ENCODE data around the gene MYO9A.
A peak's percentile ranks its signal among the peaks of the same experiment; 100 is the strongest.

The MYO9A gene, protein sequence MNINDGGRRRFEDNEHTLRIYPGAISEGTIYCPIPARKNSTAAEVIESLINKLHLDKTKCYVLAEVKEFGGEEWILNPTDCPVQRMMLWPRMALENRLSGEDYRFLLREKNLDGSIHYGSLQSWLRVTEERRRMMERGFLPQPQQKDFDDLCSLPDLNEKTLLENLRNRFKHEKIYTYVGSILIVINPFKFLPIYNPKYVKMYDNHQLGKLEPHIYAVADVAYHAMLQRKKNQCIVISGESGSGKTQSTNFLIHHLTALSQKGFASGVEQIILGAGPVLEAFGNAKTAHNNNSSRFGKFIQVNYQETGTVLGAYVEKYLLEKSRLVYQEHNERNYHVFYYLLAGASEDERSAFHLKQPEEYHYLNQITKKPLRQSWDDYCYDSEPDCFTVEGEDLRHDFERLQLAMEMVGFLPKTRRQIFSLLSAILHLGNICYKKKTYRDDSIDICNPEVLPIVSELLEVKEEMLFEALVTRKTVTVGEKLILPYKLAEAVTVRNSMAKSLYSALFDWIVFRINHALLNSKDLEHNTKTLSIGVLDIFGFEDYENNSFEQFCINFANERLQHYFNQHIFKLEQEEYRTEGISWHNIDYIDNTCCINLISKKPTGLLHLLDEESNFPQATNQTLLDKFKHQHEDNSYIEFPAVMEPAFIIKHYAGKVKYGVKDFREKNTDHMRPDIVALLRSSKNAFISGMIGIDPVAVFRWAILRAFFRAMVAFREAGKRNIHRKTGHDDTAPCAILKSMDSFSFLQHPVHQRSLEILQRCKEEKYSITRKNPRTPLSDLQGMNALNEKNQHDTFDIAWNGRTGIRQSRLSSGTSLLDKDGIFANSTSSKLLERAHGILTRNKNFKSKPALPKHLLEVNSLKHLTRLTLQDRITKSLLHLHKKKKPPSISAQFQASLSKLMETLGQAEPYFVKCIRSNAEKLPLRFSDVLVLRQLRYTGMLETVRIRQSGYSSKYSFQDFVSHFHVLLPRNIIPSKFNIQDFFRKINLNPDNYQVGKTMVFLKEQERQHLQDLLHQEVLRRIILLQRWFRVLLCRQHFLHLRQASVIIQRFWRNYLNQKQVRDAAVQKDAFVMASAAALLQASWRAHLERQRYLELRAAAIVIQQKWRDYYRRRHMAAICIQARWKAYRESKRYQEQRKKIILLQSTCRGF (N-terminal part only)

DNA sequence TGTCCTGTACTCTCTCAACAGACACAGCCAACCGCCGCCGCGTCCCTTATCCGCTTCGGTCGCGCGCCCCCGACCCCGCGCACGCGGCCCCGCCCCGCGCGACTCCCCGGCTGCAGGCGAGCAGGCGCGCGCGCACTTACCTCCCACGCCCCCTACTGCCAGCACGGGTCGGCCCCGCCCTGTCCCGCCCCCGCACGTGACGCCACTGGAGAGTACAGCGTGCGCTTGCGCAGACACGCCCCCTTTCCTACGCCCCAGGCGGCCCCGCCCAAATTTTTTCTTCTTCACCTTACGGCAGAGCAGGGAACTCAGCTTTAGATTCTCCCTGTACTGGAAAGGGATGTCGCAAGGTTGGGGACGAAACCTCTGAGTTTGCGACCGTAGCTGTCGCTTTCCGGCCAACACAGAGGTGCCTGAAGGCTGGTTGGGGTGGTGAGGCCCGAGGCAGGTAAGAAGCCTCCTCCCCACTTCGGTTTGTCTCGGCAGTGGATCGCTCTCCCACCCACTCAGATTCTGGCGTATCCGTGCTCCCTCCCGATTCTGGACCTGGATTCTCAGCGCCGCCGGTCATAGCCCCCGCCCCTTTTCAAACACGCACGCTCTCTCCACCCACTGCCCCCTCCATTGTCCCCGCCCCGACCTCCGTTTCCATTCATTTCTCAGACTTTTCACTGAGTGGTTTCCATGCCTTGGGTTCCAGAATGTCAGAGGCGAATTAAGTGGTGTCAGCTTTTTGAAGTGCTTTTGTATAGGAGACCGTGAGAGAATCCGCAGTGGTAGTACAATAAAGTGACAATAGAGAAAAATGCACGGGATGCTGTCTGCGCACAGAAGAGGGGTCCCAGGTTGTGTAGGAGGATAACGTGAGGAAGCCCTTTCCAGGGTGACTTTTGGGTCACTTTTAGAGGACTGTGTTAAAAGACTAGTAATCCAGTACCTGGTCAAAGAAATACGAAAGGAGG, at the start of gene MYO9A, which contains the start of gene SENP8:
Gene MYO9A (minus strand): TSS at position 134 of the 962 bp plus-strand sequence. CDS start 71,587 bp downstream, outside the sequence.
Gene SENP8 (plus strand): TSS at position 387 of the 962 bp plus-strand sequence. CDS start 21,221 bp downstream, outside the sequence.
- peak; percentile 99 for DNase-seq

DNA sequence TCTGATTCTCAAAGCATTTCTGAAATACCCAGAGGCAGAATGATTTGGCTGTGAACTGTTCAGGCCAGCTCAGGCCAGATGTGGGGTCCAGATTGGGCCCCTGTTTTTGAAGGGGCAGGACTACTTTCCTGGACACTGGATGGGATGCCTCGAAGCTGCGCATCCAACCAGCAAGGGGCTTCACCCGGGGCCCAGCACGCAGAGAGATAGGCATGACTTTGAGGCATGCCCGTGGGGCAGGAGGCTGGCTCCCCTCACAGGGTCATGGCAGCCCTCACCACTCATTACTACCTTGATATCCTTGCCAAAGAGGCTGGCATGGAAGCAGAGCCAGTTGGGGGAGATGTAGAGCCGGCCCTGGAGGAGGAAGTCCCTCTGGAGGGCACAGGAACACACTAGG, 49.5 kb upstream of the MYO9A start:
- DNase-seq = no peak

DNA sequence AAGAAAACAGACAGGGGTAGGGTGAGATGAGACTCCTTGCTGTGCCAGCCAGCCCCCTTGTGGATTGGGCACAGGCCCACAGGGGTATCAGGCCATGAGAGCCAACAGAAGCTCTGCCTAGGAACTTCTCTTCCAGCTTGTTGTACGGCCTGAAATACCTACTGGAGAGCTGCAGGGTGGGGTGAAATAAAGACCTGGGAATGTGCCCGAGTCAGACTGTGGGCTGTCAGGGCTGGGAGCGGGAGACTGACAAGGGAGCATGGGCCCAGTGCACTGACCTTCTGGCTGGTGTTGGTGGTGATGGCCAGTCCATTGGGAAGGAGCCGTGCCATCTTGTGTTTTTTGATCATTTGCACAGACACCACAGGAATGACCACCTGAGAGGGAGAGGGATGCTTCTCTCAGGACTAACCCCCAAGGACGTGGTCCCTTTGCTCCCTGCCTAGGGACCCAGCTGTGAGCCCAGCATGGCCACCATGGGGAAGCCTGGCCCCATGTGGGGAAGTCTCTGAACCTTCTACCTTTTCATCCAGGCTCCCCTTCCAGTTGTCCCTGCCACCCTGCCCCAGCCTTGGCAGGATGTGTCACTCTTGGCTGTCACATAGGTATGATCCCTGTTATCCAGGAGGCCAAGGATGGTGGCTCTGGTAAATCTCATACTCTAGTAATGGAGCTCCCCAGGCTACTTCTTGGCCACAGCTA, 48.9 kb upstream of the MYO9A start:
- DNase-seq = no peak

DNA sequence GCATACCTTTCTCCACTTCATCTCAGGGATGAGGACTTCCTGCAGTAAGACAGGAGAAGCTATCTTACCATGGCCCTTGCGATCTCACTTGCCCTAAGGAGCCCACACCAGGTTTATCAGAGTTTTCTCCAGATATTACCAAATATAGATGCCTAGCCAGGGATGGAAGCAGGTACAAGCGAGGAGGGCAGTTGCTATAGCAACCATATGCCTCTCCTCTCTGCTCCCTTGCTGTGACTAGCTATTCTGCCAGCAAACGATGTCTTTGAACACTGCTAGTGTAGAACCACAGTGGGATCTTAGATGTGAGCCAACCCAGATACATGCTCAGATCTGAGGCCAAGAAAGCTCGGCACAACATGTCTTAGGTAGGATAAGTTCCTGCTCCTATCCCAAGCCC, 45.8 kb upstream of the MYO9A start:
- DNase-seq = no peak

DNA sequence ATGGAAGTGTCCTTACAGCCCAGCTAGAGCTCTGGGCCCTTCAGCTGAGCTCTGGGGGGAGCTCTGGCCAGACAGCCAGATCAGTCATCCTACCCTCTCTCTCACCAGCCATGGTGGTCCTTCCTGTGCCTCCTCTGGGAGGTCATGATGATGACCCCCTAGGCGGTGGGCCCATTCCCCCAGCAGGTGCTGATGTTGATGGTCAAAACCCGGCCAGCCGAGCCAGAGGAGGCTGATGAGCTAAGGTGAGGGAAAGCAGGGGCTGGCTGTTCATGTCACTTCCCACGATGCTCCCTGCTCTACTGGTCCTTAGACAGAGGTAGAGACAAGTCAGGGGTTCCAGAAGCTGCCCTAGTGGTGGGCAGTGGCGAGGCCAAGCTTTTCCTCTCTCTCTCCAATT, 44.6 kb upstream of the MYO9A start:
- DNase-seq = no peak

DNA sequence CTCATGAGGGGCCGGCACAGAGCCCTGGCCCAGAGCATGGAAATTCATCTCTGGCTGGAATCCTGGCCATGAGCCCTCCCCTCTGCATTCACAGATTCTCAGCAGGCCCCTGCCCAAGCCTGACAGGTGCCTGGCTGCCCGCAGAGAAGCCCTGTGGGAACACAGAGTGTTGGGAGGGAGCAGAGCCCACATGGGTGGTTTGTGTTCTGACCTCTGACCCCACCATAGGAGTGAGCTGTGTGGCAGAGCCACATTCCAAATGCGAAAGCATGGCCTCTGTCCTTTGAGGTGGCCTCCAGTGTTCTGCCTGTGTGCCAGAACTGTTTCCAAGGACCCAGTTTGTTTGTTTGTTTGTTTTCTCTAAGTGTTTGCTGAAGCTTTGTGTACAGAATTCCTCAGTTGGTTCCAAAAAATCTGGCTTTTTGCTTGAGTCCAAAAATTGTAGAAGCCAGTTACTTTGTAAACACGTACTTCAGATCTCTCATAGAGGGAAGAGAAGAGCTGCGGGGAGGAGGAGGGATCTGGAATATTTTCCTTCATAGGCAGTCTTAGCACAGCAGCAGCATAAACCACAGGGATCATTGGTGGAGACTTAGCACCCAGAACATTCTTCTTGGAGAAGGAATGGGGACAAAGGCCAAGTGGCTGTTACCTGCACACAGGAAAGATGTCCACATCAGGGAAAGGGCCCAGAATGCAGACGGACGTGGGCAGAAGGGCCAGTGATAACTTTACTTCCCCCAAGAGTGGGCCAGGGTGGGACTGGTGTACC, 43.6 kb upstream of the MYO9A start:
- no peak for DNase-seq

DNA sequence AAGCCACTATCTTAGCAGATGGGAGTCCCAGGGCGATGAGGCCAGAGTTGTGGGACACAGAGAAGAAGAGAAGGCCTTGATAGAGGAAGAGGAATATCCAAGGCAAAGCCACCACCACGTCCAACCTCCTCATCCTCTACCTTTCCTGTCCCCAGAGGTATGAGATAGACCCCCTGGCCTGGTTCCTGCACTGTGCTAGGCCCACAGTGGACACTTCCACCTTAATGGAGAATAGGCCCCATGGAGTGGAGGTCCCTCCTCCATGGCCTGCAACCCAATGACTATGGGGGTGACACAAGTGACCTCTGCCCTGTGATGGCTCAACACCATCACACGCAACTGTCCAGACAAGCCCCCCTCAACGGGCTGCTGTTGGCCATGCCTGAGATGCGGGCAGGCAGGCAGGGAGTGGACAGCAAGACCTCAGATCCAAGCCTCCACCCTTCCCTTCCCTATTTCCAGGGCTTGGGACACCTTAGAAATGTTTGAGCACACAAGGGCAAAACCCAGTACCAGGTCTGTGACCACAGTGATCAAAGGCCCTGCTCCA, 42.8 kb upstream of the MYO9A start:
- DNase-seq = no peak

DNA sequence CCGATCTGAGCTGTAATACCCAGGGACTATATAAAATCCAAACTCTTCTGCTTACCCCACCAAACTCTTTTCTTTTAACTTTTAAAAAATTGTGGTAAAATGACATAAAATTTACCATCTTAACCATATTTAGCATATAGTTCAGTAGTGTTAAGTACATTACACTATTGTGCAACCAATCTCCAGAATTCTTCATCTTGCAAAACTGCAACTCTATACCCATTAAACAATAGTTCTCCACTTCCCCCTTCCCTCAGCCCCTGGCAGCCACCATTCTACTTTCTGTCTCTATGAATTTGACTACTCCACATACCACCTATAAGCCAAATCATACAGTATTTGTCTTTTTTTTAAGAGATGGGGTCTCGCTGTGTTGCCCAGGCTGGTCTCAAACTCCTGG, 39.0 kb upstream of the MYO9A start:
- DNase-seq = no peak

DNA sequence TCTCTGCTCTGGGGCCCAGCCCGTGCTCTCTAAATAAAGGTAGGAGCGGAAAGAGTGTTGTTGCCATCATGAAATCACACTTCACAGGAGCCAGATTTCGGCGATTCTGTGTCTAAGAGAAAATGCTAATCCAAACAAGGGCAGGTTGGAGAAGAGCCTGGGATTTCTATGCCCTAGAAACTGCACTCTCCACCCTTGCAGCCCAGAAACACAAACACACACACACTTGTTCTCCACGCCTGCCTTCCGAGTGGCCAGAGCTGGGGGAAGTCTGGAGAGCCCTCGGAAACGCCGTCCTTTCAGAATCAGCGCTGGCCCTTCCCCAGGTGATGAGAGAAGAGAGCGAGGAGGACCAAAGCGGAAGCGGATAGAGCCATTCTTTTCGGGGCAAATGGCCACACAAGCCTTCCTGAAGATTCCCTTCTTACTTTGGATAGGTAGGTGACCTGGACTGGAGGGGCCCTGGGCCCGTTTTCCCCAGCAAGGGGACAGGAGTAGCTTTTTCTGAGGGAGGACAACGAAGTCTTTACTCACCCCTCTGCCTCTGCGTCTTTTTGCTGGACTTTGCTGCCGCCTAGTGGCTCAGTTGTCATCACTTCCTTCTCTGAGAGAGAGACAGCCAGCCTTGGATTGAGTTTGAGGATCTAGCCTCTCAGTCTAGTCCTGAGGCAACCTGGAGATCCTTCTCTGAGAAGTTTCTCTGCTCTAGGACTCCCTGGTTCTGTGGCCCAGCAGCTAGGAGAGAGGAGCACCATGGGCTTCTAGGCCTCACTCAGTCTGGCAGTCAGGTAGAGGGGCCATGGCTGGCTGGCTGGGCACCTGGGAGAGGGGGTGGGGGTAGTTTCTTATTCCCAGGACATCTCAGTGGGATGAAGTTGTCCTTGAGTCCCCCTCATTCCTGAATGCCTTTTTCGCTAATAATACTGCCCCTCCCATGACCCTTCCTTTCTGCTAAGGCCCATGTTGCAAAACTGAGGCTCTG, 38.0 kb upstream of the MYO9A start:
- DNase-seq = peak; percentile 85

DNA sequence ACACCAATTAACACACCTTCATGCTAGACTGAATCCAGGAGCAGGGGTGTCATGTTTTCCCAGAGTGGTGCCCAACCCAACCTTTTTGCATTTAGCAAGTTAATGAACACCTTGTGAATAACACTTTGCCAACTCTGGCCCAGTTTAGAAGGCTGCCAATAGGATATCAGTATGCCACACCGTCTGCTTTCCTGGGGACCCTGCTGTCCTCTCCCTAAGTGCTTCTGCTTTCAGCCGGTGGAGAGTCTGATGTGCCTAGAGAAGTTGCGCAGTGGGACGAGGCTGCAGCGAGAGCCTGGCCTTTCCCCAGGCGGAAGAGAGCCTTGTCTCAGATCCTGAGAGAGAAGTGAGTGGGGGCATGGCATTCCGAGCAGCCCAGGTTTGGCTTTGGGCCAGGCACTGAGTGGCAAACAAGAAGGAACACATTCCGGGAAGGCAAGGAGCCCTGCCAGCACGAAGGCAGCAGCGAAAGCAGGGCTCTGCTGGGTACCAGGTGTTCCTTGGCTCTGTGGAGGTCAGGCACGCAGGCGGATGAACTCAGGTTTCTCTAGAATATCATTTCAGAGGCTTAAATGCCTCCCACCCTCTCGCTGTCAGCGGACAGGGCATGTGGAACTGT, 37.2 kb upstream of the MYO9A start:
- DNase-seq = no peak

DNA sequence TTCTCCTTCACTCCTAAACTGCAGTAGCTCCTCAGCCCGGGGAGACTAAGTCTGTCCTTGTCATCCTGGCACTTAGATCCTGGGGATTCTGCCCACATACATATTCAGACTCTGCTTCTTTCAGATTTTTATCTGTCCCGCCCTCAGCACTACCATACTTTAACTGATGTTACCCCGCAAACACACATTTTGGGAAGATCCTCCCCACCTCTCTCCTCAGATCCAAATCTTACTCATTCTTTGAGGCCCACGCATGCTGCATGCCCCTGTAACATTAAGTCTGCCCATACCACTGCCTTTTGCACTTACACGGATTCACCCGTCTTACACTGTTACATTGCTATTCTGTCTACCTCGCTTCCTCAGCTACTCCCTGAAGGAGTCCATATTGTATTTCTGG, 36.4 kb upstream of the MYO9A start:
- DNase-seq = no peak

DNA sequence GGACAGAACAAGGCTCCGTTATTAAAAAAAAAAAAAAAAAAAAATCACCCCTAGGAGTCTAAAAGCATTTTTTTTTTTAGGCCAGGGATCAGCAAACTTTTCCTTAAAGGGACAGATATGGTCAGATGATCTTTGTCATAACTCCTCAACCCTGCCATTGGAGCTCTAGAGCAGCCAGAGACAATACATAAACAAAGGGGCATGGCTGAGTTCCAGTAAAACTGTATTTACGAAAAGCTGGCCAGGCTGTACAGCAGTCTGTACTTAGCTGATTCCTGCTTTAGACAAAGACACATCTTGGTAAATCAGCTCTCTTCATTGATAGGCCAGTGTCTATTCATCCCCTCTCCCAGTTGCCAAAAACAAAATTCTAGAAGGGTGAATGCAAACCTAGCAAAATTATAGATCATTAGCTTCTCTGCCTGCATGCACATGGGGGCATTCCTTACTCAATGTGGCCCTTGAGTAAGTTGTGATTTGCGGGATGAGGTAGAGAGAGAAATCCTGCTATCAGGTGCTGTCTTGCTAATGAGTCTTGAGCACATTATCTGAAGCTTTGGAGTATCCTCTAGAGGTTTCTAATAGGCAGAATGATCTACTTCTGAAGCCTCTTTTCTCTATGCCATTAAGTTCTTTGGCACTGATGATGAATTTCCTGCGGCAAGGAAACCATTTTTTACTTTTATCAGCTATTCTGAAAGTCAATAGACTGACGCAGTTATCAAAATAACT, 35.5 kb upstream of the MYO9A start:
- no peak for DNase-seq

DNA sequence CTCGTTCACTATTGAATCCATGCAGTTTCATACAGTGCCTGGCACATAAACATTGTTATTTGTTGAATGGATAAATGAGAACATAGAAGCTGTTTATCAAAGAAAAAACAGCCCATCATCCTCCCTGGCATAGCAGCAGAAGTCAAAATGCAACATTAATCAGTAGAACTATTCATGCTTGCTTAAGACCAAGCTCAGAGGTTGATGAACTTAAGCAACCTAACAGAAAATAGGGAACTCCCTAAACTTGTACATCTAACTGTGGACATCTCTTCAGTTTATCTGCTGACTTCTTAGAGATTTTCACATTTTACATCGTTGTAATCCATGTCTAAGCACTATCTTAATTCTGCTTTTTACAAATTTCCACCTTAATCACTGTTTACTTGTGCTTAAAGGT, 29.5 kb upstream of the MYO9A start:
- DNase-seq = no peak

DNA sequence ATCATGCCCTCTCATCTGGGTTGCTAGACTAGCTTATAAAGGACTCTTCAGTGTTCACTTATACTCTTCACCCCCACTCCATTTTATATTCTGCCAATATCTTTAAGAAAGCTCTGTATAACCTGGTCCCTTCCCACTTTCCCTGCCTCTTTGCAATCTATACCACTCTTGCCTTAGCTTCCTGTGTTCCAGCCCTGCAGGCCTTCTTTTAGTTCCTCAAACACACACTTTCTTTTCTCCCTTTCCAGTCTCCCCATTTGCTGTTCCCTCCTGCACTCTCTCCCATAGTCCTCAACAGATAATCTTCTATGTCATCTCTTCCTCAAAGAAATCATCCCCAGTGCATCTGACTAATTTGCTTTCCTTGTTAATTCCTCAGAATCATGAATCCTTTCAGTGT, 29.0 kb upstream of the MYO9A start:
- DNase-seq = no peak

DNA sequence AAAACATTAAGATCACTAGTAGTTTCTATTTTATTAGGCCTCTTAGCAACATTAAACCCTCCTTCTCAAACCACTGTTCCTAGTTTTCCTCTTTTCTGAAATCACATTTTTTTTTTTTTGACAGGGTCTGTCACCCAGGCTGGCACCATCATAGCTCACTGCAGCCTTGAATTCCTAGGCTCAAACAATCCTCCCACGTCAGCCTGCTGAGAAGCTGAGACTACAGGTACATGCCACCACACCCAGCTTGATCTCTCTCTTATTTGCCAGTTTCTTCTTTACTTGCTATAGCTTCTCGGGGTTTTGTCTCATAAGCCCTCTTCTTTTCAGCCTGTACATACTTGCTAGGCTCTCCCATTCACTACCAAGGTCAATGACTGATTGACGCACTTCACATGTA, 28.3 kb upstream of the MYO9A start:
- no peak for DNase-seq

DNA sequence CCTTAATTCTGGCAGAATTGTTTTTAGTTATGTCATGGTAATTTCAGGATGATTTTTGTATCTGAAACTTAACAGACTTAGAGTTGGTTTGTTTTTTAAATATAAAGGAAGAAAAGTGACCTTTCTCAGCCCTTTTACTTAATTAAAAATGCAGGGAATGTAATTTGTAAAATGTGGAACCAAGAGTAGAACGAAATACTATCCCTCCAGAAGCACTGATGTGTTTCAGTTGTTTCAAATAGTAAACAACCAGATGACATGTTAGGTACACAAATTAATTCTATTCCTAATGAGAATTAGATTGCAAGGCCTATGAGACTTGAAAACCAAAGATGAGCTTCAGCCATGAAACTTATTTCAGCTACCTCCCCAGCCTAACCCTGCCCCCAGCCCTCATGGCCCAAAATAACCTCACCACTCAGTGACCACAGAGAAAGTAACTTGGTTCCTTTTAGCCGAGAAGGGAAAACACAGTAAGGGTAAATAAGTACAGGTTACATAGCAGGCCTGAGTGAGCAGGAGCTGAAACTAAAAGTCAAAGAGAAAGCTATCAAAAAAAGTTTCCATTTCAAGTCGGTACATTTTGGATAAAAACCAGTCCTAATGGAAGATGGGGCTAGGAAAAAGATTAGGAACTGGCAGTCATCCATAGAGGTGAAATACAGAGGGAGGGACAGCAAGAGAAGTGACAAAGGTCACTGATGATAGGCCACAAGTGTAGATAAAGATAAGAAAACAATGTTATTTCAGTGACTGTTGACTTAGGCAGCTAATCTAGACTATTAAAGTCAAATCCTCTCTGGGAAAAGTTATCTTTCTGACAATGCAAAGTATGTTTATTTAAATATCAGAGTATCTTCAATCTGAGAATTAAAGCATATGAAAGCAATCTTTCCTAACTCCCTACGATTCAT, 23.5 kb upstream of the MYO9A start:
- DNase-seq = no peak

DNA sequence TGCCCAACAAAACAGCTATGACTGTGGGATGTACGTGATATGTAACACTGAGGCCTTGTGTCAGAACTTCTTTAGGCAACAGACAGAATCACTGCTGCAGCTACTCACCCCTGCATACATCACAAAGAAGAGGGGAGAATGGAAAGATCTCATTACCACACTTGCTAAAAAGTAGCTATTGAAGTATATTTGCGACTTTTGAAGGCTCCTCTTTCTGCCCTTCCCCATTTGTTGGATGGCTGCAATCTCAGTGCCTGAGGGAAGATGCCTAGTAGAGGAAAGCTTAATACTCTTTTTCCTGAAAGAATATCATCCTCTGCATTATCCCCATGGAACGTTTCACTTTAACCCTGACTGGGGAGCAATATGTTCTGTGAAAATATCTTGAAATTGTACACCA, 22.1 kb upstream of the MYO9A start:
- DNase-seq = no peak
